ENCODE results near the gene SGMS1.
"Not testable (repeated sequence)": the region's sequence is repeated elsewhere in the genome, so short reads cannot be mapped to it uniquely, and the experiment has no call there.

SGMS1 gene

DNA sequence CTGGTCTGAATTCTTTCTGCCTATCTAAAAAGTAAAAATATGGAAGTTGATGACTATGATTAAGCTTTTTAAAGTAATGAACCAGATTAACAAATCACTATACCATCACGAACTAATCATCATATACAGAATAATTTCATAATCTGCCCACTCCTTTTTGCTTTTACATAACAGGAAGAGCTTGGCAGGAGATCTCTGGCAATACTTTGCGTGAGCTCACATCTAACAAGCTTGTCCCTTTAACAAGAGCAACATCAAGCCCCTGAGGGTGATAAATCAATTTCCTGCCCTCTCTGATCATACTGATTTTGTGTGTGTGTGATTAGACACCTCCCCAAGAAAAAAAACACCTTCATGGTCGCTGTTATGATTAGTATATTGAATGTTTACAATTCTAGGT, 228.9 kb downstream of the SGMS1 start:
- intact Hi-C loops (cut with DNase I), result no loop called here
- DNase-seq, result no peak

DNA sequence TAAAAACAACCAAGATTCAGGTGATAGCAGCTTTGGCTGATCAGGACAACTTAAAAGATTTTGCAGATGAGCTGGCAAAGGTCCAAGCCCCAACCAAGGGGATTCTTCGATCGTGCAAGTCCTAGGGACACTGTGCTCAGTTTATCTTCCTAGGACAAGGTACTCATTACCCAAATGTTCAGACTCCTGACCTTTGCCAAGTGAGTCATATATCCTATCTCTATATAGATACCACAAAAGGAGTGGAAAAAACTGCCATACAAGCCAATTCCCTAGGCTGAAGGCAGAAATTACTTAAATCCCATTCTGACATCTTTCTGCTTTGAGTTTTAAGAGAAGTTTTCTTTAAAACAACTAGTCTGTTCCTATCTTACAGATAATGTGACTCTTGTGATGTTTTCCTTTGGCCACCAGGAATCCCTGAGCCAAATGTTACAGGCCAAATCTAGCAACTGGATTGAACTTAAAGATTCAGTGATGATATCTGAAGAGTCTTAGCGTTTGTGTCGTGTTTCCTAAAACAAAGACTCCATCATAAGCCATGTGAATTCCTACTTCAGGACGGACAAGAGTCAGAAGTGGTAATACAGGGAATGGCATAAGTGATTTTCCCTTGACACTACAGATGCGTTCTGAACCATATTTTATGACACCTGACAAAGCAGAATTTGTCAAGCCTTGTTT, 229.8 kb downstream of the SGMS1 start:
- no peak for DNase-seq
- intact Hi-C loops (cut with DNase I), result no loop called here

DNA sequence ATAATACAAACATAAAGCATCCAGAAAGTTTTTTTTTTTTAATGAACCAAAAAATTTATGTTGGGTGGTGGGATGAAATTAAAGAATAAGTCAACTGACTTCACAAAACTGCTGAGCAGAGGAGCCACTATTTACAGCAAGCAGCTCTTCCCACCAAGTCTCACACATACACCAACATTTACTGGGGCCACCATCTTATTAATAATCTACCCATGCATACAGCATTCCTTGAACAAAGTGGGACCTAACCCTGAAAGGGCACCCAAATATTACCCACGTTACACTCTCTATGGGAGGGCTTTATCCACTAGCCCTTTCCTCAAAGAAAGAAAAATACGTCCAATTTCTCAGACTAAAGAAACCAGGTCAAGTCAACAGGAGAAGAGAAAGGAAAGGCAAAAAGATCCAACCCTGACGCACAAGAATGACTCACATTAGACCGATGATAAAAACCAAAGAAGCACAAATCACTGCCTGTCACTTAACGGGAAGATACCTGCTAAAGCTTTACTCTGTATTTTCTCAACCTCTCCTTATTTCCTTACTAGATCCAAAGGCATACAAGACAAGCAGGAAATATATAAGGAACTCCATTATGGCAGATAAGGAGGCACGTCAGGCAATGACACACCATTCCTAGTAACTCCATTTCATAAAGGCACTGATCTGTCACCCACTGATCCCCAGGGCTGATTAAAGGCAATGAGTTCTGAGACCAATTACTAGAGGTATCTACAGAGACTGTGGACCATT, 230.6 kb downstream of the SGMS1 start:
- intact Hi-C loops (cut with DNase I), result no loop called here
- DNase-seq, result no peak

DNA sequence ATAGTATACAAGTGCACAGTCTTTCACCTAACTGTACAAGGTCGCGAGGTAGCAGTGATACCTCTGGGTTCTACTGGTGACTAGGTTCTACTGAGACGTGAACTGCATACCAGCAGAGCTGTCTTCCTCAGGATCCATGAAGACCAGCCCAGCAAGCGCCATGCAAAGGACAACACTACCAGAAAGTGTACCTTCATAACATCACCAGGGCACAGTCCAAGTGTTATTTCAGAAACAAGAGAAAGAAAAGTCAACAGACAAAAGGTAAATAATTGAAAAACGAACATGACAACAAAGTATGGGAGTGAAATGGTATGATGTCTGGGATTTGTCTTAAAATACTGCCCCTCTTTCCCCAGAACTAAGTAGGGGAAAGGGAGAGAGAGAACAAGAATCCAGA, 231.3 kb downstream of the SGMS1 start:
- no peak for DNase-seq
- intact Hi-C loops (cut with DNase I), result no loop called here

DNA sequence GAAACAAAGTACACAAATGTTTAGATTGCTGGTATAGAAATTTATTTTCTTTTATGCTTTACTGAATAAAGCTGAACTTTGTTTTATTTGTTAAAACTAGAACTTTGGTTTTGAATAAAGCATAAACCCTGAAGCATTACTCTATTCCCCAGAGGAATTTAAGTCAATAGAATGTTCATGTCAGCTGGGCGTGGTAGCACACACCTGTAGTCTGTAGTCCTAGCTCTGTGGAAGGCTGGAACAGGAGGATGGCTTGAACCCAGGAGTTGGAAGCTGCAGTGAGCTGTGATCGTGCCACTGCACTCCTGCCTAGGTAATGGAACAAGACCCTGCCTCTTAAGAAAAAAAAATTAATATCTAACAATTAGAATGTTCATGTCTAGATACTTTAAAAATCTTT, 233.5 kb downstream of the SGMS1 start:
- intact Hi-C loops (cut with DNase I), result no loop called here
- no peak for DNase-seq

DNA sequence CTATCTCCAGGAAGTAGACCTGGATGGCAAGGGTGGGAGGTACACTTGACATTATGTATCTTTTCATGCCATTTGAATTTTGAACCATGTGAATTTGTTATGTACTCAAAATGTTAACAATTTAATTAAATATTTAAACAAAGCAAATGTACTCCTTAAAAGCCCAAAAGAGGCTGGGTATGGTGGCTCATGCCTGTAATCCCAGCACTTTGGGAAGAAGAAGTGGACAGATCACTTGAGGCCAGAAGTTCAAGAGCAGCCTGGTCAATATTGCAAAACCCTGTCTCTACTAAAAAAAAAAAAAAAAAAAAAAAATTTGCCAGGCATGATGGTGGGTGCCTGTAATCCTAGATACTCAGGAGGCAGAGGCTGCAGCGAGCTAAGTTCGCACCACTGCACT, 235.6 kb downstream of the SGMS1 start:
- intact Hi-C loops (cut with DNase I), result no loop called here
- DNase-seq, result no peak

DNA sequence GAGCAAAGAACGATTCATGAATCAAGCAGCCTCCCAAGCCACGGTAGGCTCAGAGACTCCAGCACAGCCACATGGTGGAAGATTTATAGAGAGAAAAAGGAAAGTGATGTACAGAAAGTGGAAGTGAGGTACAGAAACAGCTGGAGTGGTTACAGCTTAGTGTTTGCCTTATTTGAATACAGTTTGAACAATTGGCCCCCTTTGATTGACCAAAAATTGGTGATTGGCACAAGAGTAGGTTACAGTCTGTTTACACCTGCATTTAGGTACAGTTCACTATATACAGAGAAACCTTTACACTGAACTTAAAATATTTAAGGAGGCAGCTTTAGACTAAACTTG, 236.1 kb downstream of the SGMS1 start:
- no peak for DNase-seq
- intact Hi-C loops (cut with DNase I), result no loop called here

DNA sequence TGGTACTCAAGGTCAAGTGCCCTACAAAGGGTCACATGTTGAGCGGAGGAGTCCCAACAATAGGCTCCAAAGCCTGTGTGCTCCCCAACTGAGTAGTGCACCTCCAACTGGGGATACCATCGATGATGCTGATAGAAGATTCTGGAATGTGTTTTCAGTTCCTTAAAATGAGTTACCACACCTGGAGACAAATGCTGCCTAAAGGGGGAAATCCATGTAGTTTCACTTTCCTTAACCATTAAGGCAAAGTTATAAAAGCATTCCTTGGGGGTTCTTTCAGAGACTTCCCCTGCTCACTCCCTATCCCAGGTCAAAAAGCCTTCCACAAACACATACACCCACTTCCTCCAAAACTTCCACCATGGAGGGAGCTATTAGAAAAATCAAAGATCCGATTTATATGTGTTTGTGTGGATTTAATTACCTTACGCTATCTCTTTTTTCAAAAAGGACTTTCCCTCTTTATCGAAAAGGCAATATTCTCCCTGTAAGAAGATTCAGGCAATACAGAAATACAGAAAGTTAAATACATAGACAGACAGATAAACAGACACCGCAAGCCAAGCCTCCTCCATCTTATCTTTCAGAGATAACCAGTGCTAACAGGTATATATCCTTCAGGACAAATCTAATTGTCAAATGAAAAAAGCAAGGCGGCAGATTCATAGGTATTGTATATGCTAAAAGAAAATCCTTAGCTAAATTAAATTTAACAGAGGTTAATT, 236.6 kb downstream of the SGMS1 start:
- no peak for DNase-seq
- intact Hi-C loops (cut with DNase I), result no loop called here

DNA sequence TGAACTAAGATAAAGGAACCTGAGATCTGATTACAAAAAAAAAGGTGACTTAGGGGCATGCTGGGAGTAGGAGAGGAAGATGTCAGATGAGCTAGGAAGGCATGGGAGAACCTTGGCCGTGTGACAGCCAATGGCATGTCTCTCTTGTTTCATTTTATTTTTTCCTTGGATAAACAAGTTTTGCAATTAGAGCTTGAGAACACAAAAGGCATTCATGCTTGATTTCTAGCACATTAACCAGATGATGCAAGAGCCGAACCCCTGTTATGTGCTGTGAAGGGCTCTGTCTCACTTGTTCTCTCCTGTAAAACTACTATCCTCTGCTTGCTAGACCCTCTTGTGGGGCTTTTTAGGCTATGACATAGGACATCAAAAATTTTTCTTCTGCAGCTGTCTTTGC, 238.1 kb downstream of the SGMS1 start:
- peak in 5 of 10 donors; percentile 11 to 81 (median 38) for DNase-seq
- intact Hi-C loops (cut with DNase I), result no loop called here

DNA sequence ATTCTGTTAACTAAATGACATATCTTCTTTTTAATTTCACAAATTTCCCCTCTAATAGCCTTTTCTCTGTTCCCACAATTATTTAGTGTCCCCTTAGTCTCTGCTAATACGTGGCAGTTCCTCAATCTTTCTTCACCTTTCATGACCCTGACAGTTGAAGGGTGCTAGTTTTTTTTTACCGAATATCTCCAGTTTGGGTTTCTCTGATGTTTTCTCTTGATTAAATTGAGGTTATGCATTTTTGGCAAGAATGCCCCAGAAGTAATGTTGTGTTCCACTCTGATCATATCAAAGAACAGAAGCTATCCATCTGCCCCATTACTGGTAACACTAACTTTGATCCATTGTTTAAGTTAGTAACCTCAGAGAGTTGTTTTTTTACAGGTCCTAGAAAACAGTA, 238.9 kb downstream of the SGMS1 start:
- intact Hi-C loops (cut with DNase I), result no loop called here
- no peak for DNase-seq

DNA sequence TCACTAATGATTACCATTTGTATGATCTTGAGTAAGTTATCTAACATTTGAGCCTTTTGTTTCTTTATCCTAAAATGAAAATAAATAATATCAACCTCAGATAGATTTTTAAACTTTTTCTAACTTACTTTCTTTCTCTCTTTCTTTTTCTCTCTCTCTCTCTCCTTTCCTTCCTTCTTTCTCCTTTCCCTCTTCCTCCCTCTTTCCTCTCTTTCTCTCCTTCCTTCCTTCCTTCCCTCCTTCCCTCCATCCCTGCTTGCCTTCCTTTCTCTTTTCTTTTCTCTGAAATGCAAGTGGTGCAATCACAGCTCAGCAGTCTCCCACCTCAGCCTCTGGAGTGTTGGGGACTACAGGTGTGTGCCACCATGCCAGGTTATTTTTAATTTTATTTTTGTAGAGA, 239.5 kb downstream of the SGMS1 start:
- intact Hi-C loops (cut with DNase I), result no loop called here

DNA sequence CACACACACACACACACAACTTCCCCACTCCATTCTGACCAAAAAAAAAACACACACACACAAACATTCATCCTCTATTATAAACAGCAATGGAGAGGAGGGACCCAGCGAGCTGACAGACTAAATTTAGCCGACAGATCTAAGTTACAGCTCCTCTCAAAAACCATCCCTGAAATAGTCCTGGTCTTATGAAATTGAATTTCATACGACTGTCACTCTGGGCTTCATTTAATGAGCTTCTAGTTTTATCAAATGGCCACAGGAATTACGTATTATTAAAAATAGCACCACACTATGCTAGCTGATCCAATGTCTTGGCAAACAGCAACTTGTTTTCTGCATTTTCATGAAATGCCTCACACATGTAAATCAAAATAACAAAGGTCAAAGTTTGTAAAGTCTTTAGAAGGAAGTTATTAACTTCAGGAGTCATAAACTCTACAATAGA, 241.2 kb downstream of the SGMS1 start:
- no peak for DNase-seq
- intact Hi-C loops (cut with DNase I), result no loop called here

More for the DNA sequence above, 239.5 kb downstream of the SGMS1 start:
- DNase-seq, result no peak

DNA sequence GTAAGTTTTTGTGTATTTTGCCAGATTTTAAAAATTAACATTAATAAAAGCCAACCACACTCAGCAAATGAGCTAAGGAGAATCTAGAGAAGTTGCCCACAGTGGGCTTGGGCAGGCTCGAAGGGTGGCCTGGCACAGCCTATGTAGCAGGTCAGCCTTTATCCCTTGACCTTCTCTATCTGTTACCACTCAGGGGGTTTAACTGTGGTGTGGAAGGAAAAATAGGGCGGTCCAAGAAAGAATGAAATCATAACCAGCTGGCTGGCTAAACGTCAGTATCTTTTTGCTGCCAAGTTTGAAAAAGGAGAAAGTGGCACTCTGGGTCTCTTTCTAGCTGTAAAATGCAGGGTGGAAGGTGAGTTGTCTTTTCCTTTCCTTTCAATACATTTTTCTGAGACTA, 242.1 kb downstream of the SGMS1 start:
- peak in 1 of 10 donors; percentile 74 for DNase-seq
- intact Hi-C loops (cut with DNase I), result no loop called here

DNA sequence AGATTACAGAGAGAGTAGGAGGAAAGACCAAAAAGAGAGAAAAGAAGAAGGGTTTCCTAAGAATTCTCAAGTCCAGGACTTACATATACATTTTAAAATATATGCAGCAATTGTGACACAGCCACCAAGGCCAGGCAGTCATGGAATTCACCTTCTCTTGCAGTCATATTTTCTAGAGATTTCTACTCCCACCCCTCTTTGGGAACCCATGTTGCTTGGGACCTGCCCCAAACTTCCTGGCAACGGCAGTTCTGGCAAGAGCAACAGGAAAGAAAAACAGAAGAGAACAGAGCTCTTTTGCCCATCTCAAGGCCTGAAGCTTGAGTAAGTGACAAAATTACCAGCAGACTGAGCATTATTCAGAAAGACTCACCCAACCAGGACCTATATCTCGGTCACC, 244.1 kb downstream of the SGMS1 start:
- intact Hi-C loops (cut with DNase I), result no loop called here
- no peak for DNase-seq

DNA sequence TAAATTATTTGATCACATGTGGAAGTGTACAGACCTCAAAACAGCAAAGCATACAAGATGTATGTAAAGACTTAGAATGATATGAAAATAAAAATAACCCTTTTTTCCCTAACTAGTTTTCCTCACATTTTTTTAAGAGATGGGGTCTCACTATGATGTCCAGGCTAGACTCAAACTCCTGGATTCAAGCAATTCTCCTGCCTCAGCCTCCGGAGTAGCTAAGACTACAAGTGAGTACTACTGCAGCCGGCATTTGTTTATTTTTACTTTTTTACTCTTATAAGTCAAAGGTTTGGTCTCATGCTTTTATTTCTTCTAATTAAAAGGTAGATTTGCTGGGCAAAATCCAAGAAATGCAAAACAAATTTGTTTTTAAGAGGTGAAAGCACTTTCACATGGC, 248.0 kb downstream of the SGMS1 start:
- intact Hi-C loops (cut with DNase I), result no loop called here
- no peak for DNase-seq

DNA sequence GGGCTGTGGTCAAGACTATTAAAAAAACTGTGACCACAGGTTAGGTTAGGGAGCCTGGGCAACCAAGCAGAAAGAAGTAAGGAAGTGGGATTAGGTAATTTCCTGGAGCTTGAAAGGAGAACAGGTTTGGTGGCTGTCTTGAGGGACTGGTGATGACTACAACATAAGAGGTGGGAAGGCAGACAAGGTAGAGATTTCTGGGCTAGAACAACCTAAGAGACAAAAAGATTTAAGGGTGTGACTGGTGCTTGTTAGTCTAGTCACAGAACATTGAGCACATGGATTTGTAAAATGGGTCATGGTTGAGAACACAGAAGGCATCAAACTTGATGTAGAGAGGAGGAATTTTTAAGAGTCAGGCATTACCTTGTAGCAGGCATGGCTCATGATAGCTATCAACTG, 248.7 kb downstream of the SGMS1 start:
- DNase-seq, result no peak
- intact Hi-C loops (cut with DNase I), result no loop called here

DNA sequence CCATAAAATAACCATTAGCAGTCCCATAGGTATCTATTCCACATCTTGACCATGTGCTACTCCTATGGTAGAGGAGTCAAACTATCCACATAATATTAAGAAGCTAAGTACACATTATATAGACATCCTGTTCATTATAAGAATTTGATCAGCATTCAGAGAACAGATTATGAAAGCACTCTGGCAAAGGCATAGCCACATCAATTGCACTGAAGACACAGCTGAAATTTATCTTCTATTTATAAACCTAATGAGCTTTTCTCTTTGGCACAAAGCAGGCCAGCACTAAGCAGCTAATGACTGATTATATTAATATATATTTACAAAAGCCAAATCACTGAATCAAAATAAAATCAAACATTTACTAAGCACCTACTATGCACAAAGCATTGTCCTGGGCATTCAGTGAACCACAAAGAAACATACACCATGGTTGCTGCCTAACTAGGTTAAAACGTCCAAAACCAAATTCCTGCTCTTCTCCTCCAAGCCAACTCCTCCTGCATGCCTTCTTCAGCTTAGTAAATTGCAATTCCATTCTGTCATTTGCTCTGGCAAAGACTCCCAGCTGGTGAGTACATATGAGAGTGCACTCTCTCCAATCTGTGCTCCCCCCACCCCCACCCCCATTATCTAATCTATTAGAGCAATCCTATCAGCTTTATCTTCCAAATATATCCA, 249.8 kb downstream of the SGMS1 start:
- no peak for DNase-seq
- intact Hi-C loops (cut with DNase I), result no loop called here

DNA sequence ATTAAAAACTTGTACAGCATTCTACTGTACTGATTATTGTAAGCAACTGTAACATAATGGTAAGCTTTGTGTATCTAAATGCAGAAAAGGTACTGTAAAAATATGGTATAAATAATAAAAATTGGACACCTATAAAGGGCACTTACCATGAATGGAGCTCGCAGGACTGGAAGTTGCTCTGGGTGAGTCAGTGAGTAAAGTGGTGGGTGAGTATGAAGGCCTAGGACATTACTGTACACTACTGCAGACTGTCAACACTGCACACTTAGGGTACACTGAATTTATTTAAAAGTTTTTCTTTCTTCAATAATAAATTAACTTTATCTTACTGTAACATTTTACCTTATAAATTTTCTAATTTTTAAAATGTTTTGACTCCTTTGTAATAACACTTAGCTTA, 253.8 kb downstream of the SGMS1 start:
- no peak for DNase-seq
- intact Hi-C loops (cut with DNase I), result no loop called here

DNA sequence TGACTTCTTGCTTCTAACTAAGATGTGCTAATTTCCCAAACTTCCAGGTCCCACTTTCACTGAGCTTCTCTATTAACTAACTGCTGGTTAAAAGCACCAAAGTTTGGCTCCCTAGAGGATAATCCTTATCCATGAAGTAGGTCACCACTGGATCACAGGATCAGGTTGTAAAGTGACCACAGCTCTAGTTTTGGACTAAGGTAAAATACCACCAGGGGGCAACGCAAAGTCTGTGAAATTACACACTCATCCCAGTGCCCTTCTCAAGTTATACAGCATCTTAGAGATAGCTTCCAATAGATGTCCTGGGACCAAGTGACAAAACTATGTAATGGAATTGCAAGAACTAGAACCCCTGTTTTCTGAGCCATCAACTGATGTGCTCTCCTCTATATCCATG, 256.0 kb downstream of the SGMS1 start:
- no peak for DNase-seq
- intact Hi-C loops (cut with DNase I), result no loop called here

DNA sequence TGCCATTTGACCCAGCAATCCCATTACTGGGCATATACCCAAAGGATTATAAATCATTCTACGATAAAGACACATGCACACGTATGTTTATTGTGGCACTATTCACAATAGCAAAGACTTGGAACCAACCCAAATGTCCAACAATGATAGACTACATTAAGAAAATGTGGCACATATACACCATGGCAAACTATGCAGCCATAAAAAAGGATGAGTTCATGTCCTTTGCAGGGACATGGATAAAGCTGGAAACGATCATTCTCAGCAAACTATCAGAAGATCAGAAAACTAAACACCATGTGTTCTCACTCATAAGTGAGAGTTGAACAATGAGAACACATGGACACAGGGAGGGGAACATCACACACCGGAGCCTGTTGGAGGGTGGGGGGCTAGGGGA, 257.3 kb downstream of the SGMS1 start:
- intact Hi-C loops (cut with DNase I); DNase-seq: not testable (repeated sequence)

DNA sequence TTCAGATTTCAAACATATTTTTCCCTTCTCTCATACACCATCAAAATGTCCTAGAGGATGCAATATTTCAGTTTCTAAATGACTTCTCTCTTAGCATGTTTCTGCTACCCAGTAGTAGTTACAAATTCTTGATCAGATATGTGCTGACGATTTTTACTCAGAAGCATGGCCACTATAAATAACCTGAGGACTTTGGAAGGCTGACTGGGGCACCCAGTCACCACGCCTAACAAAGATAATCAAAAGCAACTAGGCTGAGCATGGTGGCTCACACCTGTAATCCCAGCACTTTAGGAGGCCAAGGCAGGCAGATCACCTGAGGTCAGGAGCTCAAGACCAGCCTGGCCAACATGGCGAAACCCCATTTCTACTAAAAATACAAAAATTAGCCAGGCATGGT, 259.0 kb downstream of the SGMS1 start:
- intact Hi-C loops (cut with DNase I); DNase-seq: not testable (repeated sequence)
